ENCODE data around the gene ELOB.

The ELOB gene

GRCh38 chr16:2777231-2777902, at the start of gene ELOB:
TSS of gene ELOB (minus strand) at chr16:2777280. CDS start at chr16:2777239, 41 bp downstream.
- Histone ChIP-seq H3K9ac (peak within 1 kb of the TSS; percentile 100), H3K4me3 (IDR thresholded peaks at IDR 0.05; ENCODE audit: insufficient read depth, low read depth, low read length) (no peak within 1 kb of the TSS), H2AFZ (ENCODE audit: low read depth) (peak within 1 kb of the TSS; percentile 77), H3K79me2 (ENCODE audit: insufficient read depth, low read depth) (peaks cover 27% of the 10 kb centered on the region), H4K20me1 (ENCODE audit: insufficient read depth) (no peaks in the 10 kb centered on the region), H3K27ac (peak within 1 kb of the TSS; percentile 95), H3K4me2 (peak within 1 kb of the TSS; percentile 98), H3K27me3 (ENCODE audit: insufficient read depth, low read depth) (no peaks in the 10 kb centered on the region), H3K4me1 (ENCODE audit: low read depth, poor library complexity, severe bottlenecking) (peaks cover 36% of the 10 kb centered on the region), H3K36me3 (ENCODE audit: insufficient read depth) (no peaks in the 10 kb centered on the region)
- TF ChIP-seq CTCF (conservative IDR thresholded peaks at IDR 0.05; ENCODE audit: low read depth, low read length), result no peak

GRCh38 chr16:2825906-2826305, 48.8 kb upstream of the ELOB start:
- Histone ChIP-seq H4K20me1 (ENCODE audit: insufficient read depth) (no peaks in the 10 kb centered on the region), H3K27me3 (ENCODE audit: insufficient read depth, low read depth) (peaks cover 100% of the 10 kb centered on the region)
- no peak for TF ChIP-seq CTCF (conservative IDR thresholded peaks at IDR 0.05; ENCODE audit: low read depth, low read length)

GRCh38 chr16:2825049-2825742, 48.1 kb upstream of the ELOB start:
- H4K20me1 ChIP-seq (ENCODE audit: insufficient read depth), result no peaks in the 10 kb centered on the region
- no peak overlapping the region for H2AFZ ChIP-seq (ENCODE audit: low read depth)
- no peak overlapping the region for H3K4me2 ChIP-seq
- H3K4me3 ChIP-seq (IDR thresholded peaks at IDR 0.05; ENCODE audit: insufficient read depth, low read depth, low read length), result no peak overlapping the region
- H3K36me3 ChIP-seq (ENCODE audit: insufficient read depth), result no peaks in the 10 kb centered on the region
- no peak overlapping the region for H3K9ac ChIP-seq
- no peaks in the 10 kb centered on the region for H3K4me1 ChIP-seq (ENCODE audit: low read depth, poor library complexity, severe bottlenecking)
- H3K79me2 ChIP-seq (ENCODE audit: insufficient read depth, low read depth), result no peaks in the 10 kb centered on the region
- H3K27me3 ChIP-seq (ENCODE audit: insufficient read depth, low read depth), result peaks cover 100% of the 10 kb centered on the region
- H3K27ac ChIP-seq, result no peak overlapping the region
- TF ChIP-seq CTCF (conservative IDR thresholded peaks at IDR 0.05; ENCODE audit: low read depth, low read length), result no peak

More at GRCh38 chr16:2825906-2826305, 48.8 kb upstream of the ELOB start:
- H2AFZ ChIP-seq (ENCODE audit: low read depth), result no peak overlapping the region
- no peaks in the 10 kb centered on the region for H3K36me3 ChIP-seq (ENCODE audit: insufficient read depth)
- H3K4me1 ChIP-seq (ENCODE audit: low read depth, poor library complexity, severe bottlenecking), result no peaks in the 10 kb centered on the region
- H3K27ac ChIP-seq, result no peak overlapping the region
- H3K4me3 ChIP-seq (IDR thresholded peaks at IDR 0.05; ENCODE audit: insufficient read depth, low read depth, low read length), result no peak overlapping the region
- H3K4me2 ChIP-seq, result no peak overlapping the region
- H3K9ac ChIP-seq, result no peak overlapping the region
- H3K79me2 ChIP-seq (ENCODE audit: insufficient read depth, low read depth), result no peaks in the 10 kb centered on the region

GRCh38 chr16:2824626-2825025, 47.5 kb upstream of the ELOB start:
- Histone ChIP-seq H3K4me3 (IDR thresholded peaks at IDR 0.05; ENCODE audit: insufficient read depth, low read depth, low read length) (no peak overlapping the region), H3K4me1 (ENCODE audit: low read depth, poor library complexity, severe bottlenecking) (no peaks in the 10 kb centered on the region), H3K36me3 (ENCODE audit: insufficient read depth) (no peaks in the 10 kb centered on the region), H3K27ac (no peak overlapping the region), H4K20me1 (ENCODE audit: insufficient read depth) (no peaks in the 10 kb centered on the region), H3K27me3 (ENCODE audit: insufficient read depth, low read depth) (peaks cover 100% of the 10 kb centered on the region), H3K79me2 (ENCODE audit: insufficient read depth, low read depth) (no peaks in the 10 kb centered on the region), H3K4me2 (no peak overlapping the region), H2AFZ (ENCODE audit: low read depth) (no peak overlapping the region), H3K9ac (no peak overlapping the region)
- TF ChIP-seq CTCF (conservative IDR thresholded peaks at IDR 0.05; ENCODE audit: low read depth, low read length), result no peak
